HG02571 (cell line): ENCODE results near the gene RPSA.
"Not testable (repeated sequence)": the region's sequence is repeated elsewhere in the genome, so short reads cannot be mapped to it uniquely, and the experiment has no call there.

Experiments
- ATAC-seq: cut with Tn5 transposase; IDR thresholded peaks from one replicate; pipeline ENCODE4 v1.9.1; 2021; ENCODE audit warnings: mild to moderate bottlenecking, moderate library complexity; ENCODE audit not compliant: unreplicated experiment

Gene RPSA

DNA sequence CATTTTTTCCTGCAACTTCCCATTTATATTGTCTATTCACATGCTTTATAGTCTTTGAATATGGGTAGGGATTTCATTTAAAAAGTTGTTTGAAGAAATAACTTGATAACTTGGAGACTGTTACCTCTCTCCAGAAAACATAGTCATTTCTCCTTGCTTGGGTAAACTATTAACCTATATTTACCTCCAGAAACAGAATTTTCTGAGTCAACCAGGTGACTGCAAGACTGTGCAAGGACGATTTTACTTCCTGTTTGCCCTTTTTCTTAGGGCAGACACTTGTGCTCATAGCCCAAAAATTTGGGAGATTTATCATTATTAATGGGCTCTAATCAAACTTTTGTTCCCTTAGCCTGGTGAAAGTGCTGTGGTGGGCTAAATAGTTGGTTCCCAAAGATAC lies 46.6 kb downstream of the RPSA start:
- no peak for ATAC-seq

DNA sequence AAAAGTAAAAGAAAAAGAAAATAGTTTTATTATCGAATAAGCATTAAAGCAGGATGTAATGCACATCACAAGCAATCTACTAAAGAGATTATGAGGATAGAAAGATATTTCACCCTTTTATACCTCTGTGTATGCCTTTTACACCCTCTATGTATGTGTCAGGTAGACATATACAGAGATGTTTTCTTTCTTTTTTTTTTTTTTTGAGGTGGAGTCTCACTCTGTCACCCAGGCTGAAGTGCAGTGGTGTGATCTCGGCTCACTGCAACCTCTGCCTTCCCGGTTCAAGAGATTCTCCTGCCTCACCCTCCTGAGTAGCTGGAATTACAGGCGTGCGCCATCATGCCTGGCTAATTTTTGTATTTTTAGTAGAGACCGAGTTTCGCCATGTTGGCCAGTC lies 47.4 kb downstream of the RPSA start:
- not testable (repeated sequence) for ATAC-seq

DNA sequence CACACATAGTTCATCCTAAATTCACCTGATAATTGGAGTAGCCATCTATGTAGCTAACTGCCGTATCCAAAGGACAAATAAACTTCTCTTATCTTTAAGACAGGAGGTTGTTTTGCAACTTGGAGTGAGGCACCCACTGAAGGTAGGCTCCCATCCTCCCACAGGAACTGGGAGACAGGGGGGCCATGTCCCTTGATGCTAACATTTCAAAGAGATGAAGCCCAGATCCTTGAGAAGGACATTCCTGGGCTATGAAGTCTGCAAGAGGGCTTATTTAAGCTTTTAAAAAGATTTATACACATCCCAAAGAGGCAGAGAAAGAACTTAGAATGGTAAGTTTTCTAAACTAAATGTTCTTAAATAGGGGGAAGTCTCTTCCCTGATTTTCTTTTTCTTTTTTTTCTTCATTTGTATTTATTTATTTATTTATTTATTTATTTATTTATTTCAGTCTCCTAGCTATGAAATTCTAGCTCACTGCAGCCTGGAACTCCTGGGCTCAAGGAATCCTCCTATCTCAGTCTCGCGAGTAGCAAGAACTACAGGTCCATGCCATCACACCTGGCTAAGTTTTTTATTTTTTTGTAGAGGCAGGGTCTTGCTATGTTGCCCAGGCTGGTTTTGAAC lies 48.2 kb downstream of the RPSA start:
- ATAC-seq: no peak

DNA sequence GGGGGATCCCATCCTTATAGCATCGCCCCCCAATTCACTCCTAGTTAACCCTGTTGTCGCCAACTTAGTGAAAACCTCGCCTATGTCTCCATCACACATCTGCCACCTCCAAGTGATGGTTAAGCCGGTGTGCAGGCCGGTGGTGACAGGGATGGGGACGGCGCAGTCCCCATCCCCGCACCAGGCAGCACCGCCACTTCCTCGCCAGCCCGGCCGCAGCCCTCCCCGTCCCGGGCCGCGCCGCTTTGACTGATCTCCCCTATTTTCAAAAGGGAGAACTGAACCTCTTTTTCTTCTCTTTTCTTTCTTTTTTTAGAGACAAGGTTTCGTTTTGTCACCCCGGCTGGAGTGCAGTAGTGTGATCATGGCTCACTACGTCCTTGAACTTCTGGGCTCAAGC lies 49.6 kb downstream of the RPSA start:
- ATAC-seq: no peak

DNA sequence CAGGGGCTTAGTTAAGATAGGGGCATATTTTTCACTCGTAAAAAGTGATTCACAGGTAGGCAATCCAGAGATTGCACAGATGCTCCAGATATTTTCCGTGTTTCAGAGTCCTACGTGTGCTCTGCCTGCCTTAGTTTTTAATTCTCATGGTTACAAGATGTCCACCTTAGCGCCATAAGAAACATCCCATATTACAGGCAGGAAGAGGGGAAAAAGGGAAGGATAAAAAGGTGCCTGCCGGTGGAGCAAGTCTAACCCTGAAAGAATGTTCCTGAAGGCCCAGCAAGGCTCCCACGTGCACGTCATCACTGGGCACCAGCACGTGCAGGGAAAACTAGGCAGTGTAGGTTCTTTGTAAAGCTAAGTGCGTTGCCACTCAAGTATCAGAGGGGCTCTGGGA lies 50.8 kb downstream of the RPSA start:
- ATAC-seq: no peak

DNA sequence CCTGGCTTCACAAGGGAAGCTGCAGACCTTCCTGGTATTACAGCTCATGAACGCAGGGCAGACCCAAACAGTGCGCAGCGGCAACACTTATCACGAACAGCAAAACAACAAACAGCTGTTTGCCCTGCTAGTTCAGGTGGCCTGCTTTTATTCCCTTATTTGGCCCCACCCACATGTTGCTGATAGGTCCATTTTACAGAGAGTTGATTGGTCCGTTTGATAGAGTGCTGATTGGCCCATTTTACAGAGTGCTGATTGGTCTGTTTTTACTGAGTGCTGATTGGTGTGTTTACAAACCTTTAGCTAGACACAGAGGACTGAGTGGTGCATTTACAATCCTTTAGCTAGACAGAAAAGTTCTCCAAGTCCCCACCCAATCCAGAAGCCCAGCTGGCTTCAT lies 52.1 kb downstream of the RPSA start:
- not testable (repeated sequence) for ATAC-seq

DNA sequence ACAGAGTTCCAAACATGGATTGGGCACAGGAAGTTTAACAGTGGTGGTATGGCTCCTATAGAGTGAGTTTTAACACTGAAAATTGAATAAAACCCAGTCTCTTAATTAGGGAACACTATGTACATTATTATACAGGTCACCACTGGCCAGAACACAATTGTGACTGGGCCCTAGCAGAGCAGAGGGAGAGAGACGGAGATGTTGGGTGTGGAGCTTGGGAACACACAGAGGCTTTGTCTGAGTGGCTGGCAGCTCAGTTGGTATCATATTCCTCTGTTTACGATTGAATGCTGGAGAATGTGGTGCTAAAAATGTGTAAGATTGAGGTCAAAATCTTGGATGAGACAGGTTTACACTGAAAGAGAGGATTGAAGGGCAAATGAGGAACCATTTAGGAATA lies 54.2 kb downstream of the RPSA start:
- no peak for ATAC-seq
